K562 (cell line): ENCODE data around the gene ZNF776. TPM values are rescaled to one million over a fixed set of nuclear protein-coding genes. Genes with fewer than 3 reads are reported as not detected.

Experiments
- BDP1 ChIP-seq: IDR thresholded peaks from 3 replicates; pipeline ENCODE4 v1.6.1; 2011; ENCODE audit not compliant: insufficient read length, insufficient read depth
- CBFA2T3 ChIP-seq: fragments of 450-650 bp; IDR thresholded peaks from 2 replicates; pipeline ENCODE4 v1.6.1; 2017
- CHCHD3 ChIP-seq: fragments of 250-450 bp; sonication (Bioruptor Pico); IDR thresholded peaks from 2 replicates; pipeline ENCODE4 v2.1.2; 2022; ENCODE audit warnings: mild to moderate bottlenecking
- EP400 ChIP-seq: fragments of 450-650 bp; IDR thresholded peaks from 2 replicates; pipeline ENCODE4 v1.6.1; 2017; ENCODE audit warnings: antibody characterized with exemption, mild to moderate bottlenecking, moderate library complexity
- ESRRA ChIP-seq: fragments of 450-650 bp; IDR thresholded peaks from 2 replicates; pipeline ENCODE4 v1.6.1; 2014; ENCODE audit warnings: low read depth, mild to moderate bottlenecking, moderate library complexity, borderline replicate concordance
- HDAC8 ChIP-seq: fragments of 450-650 bp; IDR thresholded peaks from 2 replicates; pipeline ENCODE4 v1.6.1; 2016; ENCODE audit warnings: mild to moderate bottlenecking, missing genetic modification characterization, moderate library complexity, missing compliant biosample characterization
- ILK ChIP-seq: fragments of 450-650 bp; IDR thresholded peaks from 2 replicates; pipeline ENCODE4 v1.6.1; 2016; ENCODE audit warnings: missing genetic modification characterization, low read depth, mild to moderate bottlenecking, missing compliant biosample characterization, moderate library complexity, borderline replicate concordance
- NCOA1 ChIP-seq: fragments of 450-650 bp; IDR thresholded peaks from 2 replicates; pipeline ENCODE4 v1.6.1; 2016; ENCODE audit warnings: low read depth
- PHF20 ChIP-seq: fragments of 450-650 bp; IDR thresholded peaks from 2 replicates; pipeline ENCODE4 v1.6.1; 2018; ENCODE audit not compliant: partially characterized antibody
- PHF8 ChIP-seq: fragments of 200-600 bp; sonication (generic); IDR thresholded peaks from 2 replicates; pipeline ENCODE4 v1.6.1; 2012; ENCODE audit warnings: mixed run types, mild to moderate bottlenecking, inconsistent platforms, low read length, moderate library complexity, borderline replicate concordance
- RBM17 ChIP-seq: fragments of 200-400 bp; formaldehyde crosslinking; IDR thresholded peaks from 2 replicates; pipeline ENCODE4 v1.6.1; 2017; ENCODE audit warnings: low read depth, mild to moderate bottlenecking, low read length, borderline replicate concordance
- SAFB2 ChIP-seq: fragments of 200-400 bp; formaldehyde crosslinking; IDR thresholded peaks from 2 replicates; pipeline ENCODE4 v1.6.1; 2018; ENCODE audit warnings: borderline replicate concordance, low read length, low read depth, moderate library complexity; ENCODE audit not compliant: severe bottlenecking
- ZNF212 ChIP-seq: fragments of 450-650 bp; formaldehyde crosslinking; IDR thresholded peaks from 2 replicates; pipeline ENCODE4 v1.4.0; 2020; ENCODE audit warnings: mild to moderate bottlenecking
- ZNF239 ChIP-seq: fragments of 250-450 bp; sonication (Bioruptor Pico); IDR thresholded peaks from 2 replicates; pipeline ENCODE4 v1.4.0; 2020; ENCODE audit warnings: mild to moderate bottlenecking
- ZNF398 ChIP-seq: fragments of 250-450 bp; sonication (Bioruptor Pico); IDR thresholded peaks from 2 replicates; pipeline ENCODE4 v1.8.0; 2021; ENCODE audit warnings: moderate library complexity, mild to moderate bottlenecking, inconsistent platforms
- ZNF707 ChIP-seq: fragments of 250-450 bp; sonication (Bioruptor Pico); conservative IDR thresholded peaks from 2 replicates; pipeline ENCODE4 v1.8.0; 2022; ENCODE audit warnings: inconsistent platforms, mild to moderate bottlenecking, moderate library complexity
- polyA plus RNA-seq, 8 experiments: library from polyadenylated mRNA; depleted of rRNA in 4 of 8; stranded (reverse) in 5 of 8; unstranded in 3 of 8; fragments of >200 nt; fragmentation: Nextera tagmentation in 2 of 8; fragmentation: Illumina TruSeq in 1 of 8; extraction: Ambion mirVana in 2 of 8; extraction: Trizol in 1 of 8; gene quantifications; 2 replicates each; pipeline versions ENCODE4 v1.2.1 to v1.2.3, GENCODE V29; 2011 to 2014; ENCODE audit warnings: inconsistent platforms in 1 of 8, missing spikeins in 1 of 8
- total RNA-seq, 7 experiments: library from RNA; depleted of rRNA in 6 of 7; stranded (reverse); fragments of >200 nt in 6 of 7; fragmentation: Illumina TruSeq in 2 of 7; extraction: Trizol in 2 of 7; gene quantifications; 2 replicates each; pipeline versions ENCODE4 v1.2.1 to v1.2.3, GENCODE V29; 2011 to 2021; ENCODE audit warnings: low replicate concordance in 1 of 7
- TF ChIP-seq, protein P1 (sequence below): conservative IDR thresholded peaks from 2 replicates; pipeline ENCODE4 v1.6.1; 2011; ENCODE audit warnings: low read depth, mild to moderate bottlenecking, low read length; ENCODE audit not compliant: control insufficient read depth
- TF ChIP-seq, protein P2 (sequence below): fragments of 450-650 bp; IDR thresholded peaks from 2 replicates; pipeline ENCODE4 v1.6.1; 2018; ENCODE audit not compliant: partially characterized antibody

ZNF776 gene
- total and polyA plus RNA-seq, 9 of the 15 experiments (the other 6 are each of a cell fraction or from before 2014, with no cell fraction given) = 2.2 to 16.9 (median 8.2) TPM

DNA sequence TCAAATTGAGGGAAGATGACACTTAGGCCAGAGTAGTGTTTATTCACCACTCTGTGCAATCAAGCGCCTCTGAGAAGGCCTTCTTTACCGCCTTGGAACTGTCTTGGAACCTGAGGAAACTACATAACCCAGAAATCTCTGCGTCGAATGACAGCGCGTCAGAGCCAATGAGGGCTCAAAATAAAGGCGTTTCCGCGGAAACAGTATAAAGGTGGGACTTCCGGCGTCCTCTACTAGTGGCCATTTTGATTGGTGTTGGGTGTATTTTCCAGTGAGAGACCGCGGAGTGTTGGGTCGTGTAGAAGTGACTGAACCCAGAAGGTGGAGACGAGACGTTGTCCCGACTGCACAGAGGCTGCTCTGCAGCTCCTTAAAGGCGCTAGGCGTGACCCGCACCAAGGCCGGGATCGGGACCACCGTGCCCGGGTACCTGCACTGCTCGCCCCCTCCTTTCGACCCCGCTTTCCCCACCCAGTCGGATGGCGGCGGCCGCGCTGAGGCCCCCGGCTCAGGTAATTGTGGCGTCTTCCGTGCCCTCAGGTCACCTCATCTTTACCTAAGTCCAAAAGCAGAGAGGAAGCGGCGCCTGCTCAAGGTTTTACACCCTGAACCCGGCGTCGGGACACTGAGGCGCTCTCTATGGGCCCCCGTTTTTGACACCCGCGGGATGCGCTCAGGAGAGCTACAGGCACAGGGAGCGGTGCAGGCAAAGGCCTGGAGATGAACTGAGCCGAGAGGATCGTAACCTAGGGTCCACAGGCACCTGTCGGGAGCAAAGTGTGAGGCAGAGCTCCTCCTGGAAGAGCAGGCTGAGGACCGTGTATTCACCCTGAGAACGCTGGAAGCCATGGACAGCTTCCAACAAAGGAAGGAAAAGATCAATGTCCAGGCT is at the start of gene ZNF776 (continued):
- 0 out of 2 replicates have a peak, but pooled peaks have one; percentile 31 for TF ChIP-seq ESRRA
- TF ChIP-seq PHF20 = peak; percentile 62
- no peak for TF ChIP-seq ILK
- no peak for TF ChIP-seq ZNF707 (CRISPR knock-in tag)
- TF ChIP-seq, protein P1, sequence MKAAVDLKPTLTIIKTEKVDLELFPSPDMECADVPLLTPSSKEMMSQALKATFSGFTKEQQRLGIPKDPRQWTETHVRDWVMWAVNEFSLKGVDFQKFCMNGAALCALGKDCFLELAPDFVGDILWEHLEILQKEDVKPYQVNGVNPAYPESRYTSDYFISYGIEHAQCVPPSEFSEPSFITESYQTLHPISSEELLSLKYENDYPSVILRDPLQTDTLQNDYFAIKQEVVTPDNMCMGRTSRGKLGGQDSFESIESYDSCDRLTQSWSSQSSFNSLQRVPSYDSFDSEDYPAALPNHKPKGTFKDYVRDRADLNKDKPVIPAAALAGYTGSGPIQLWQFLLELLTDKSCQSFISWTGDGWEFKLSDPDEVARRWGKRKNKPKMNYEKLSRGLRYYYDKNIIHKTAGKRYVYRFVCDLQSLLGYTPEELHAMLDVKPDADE = peak; percentile 70
- no peak for TF ChIP-seq ZNF239
- no peak for TF ChIP-seq ZNF398 (CRISPR knock-in tag)
- no peak for TF ChIP-seq CBFA2T3
- peak; percentile 92 for TF ChIP-seq PHF8
- TF ChIP-seq, protein P2, sequence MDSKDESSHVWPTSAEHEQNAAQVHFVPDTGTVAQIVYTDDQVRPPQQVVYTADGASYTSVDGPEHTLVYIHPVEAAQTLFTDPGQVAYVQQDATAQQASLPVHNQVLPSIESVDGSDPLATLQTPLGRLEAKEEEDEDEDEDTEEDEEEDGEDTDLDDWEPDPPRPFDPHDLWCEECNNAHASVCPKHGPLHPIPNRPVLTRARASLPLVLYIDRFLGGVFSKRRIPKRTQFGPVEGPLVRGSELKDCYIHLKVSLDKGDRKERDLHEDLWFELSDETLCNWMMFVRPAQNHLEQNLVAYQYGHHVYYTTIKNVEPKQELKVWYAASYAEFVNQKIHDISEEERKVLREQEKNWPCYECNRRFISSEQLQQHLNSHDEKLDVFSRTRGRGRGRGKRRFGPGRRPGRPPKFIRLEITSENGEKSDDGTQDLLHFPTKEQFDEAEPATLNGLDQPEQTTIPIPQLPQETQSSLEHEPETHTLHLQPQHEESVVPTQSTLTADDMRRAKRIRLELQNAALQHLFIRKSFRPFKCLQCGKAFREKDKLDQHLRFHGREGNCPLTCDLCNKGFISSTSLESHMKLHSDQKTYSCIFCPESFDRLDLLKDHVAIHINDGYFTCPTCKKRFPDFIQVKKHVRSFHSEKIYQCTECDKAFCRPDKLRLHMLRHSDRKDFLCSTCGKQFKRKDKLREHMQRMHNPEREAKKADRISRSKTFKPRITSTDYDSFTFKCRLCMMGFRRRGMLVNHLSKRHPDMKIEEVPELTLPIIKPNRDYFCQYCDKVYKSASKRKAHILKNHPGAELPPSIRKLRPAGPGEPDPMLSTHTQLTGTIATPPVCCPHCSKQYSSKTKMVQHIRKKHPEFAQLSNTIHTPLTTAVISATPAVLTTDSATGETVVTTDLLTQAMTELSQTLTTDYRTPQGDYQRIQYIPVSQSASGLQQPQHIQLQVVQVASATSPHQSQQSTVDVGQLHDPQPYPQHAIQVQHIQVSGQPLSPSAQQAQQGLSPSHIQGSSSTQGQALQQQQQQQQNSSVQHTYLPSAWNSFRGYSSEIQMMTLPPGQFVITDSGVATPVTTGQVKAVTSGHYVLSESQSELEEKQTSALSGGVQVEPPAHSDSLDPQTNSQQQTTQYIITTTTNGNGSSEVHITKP = peak; percentile 83
- TF ChIP-seq CHCHD3 = no peak
- no peak for TF ChIP-seq NCOA1
- no peak for TF ChIP-seq RBM17
- TF ChIP-seq BDP1 = no peak
- no peak for TF ChIP-seq ZNF212 (CRISPR knock-in tag)
- TF ChIP-seq SAFB2 = no peak
- peak; percentile 68 for TF ChIP-seq EP400
- no peak for TF ChIP-seq HDAC8 (tag)
